Activated CD8-positive, alpha-beta memory T cell treated with anti-CD3 and anti-CD28 coated beads, Interleukin-2, amount 50 U/mL, for 24 hours (primary cell): ENCODE data around the gene SARDH.

Experiments
- DNase-seq: peaks from one replicate; pipeline ENCODE4 v3.0.0-alpha.2; 2020; ENCODE audit errors: extremely low read depth

The SARDH gene

GRCh38 chr9:133715866-133716563, 22.1 kb downstream of the SARDH start:
- DNase-seq, result no peak

DNA sequence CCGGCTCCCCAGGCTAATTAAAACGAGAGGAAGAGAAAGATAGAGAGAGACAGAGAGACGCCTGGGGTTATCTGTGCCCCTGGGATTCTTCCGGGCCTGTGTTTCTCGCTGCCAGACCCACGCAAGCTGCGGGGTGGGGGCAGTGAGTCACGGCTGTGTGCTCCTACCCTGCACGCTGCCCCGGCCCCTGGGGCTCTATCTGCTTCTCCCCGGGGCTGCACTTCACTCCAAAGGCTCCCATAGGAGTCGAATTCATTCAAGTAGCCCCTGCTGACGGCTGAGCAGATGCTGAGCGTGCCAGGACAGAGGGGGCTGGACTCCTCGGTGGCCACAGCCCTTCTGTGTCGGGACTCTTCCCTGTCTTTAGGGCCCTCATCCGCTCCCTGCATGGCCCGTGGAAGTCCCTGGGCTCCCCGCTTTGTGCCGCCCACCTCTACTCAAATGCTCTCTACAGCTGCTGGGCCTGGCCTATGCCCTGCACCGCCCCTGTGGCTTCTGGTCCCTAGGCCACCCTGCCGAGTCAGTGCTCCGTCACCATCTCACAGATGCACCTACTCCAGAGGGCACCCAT, 22.8 kb downstream of the SARDH start:
- DNase-seq, result no peak

DNA sequence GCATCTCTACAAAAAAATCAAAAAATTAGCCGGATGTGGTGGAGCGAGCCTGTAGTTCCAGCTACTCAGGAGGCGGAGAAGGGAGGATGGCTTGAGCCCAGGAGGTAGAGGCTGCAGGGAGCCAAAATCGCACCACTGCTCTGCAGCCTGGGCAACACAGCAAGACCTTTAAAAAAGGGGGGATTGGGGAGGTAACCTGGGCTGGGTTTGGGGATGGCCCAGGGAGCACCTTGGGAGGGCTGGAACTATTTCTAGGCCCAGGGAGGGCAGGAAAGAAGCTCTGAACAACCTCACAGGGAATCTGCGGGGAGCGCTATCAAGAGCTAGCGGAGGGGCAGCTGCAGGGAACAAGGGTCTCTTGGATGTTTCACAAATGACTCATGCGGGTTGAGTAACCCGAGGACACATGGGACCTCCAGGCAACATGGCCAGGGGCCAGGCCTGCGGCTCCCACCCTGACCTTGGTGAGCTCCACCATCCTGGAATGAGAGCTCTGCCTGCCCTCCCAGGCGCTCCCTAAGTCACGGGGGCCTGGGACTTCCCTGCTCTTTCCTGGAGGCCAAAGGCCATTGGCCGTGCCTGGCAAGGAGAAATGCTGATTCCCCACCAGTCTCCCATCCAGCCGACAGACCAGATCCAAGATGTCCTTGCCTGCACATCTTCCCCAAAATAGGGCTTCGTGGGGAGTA, 23.4 kb downstream of the SARDH start:
- no peak for DNase-seq

DNA sequence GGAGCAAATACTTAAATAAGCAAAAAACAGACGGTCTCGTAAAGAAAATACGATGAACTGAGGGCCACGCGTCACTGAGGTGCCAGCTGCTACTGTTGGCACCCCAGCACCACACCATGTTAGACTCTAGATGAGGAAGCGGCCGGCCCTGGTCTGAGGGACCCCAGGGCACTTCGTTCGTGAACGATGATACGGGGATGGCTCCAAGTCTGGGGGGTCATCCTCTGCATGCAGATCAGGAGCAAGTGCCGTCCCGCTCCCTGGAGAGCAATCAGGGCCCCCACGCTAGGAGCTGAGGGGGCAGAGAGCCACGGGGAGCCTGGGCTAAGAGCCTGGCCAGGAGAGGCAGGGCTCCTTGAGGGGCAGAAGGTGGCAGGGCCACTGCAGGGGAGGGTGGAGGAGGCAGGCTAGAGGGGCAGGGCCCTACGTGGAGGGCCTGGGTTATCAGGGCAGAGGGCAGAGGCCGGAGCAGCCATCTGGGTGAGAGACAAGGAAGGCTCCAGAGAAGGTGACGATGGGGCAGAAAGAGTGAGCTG, 24.1 kb downstream of the SARDH start:
- DNase-seq, result no peak

- DNase-seq, result no peak
These were observed 24.8 kb downstream of the SARDH start for GRCh38 chr9:133713150-133713959.

GRCh38 chr9:133712221-133713100, 25.7 kb downstream of the SARDH start:
- DNase-seq, result no peak

- DNase-seq, result no peak
These were observed 26.5 kb downstream of the SARDH start for GRCh38 chr9:133711428-133712220.

DNA sequence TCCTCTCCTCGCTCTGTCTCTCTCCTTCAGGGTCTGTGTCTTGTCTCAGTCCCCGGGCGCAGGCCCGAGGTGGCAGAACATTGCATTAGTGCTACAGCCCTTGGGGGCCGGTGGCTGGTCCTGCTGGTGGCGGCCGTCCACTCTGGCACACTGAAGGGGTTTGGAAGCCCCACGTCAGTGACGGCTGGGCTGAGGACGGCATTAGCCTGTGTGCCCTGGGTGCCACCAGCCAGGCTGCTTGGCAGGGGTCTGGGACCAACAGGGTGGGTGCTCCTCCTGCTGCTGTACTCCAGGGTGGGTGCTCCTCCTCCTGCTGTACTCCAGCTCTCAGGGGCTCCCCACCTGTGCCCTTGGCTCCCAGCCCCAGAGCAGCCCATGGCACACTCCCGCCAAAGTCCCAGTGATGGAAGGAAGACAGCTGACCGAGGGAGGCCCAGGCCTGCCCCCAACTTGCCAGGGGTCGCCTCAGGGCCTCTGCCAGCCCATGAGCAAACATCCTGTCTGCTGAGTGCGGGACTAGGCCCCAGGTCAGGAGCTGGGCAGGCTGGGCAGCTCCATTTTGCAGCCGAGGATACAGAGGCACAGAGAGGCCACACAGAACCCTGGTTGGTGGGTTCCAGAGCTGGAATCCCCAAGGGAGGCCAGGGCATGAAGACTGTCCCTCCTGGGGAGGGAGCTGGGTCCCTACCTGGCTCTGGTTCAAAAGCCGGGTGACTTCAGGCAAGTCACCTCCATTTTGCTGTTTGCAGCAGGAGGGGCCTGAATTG, 27.3 kb downstream of the SARDH start:
- no peak for DNase-seq

GRCh38 chr9:133709691-133710571, 28.2 kb downstream of the SARDH start:
- no peak for DNase-seq

DNA sequence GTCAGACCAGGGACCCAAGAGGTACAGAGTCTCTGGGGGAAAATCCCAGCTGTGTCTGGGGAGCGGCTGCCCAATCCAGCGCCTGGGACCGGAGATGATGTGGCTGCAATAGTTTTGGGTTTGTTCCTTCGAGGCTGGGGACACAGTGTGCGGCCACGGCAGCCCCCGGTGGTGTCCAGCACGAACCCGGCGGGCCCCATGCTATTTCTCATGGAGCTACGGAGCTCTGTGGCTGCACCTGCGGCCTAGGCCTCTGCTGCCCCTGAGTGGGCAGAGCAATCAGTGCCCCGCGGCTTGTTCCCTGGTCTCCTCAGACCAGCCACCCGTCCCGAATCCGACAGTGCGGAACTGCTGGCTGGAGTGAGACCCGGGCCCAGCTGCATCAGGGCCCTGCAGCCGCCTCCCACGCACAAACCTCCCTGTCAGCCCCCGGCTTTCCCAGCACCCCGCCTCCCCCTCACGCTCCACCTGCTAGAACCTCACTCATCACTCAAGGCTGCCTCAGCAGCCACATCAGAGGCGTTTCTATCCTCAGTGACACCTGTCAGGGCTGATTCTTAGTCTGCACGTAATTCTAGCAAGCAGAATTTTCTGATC, 29.0 kb downstream of the SARDH start:
- no peak for DNase-seq

GRCh38 chr9:133708246-133709014, 29.7 kb downstream of the SARDH start:
- no peak for DNase-seq

DNA sequence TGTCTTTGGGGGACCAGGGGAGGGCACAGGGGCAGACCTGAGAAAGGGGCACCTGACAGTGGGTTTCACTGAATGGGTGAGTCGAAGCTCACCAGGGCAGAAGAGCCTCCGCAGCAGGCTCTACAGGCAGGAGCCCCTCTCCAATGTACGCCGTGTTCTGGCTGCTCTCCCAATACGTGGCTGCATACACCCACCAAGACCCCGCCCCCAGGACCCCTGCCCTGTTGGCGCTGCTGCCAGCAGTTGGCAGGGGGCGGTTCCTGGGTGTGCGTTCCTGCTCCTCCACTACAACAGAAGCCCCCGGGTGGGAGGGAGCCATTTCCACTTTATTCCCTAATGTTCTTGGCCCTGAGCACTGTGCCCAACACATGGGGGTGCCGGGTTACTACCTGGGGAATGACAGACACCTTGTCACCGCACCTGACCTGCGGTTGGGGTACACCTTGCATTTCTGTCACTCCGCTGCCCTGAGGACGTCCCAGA, 30.3 kb downstream of the SARDH start:
- DNase-seq, result no peak

DNA sequence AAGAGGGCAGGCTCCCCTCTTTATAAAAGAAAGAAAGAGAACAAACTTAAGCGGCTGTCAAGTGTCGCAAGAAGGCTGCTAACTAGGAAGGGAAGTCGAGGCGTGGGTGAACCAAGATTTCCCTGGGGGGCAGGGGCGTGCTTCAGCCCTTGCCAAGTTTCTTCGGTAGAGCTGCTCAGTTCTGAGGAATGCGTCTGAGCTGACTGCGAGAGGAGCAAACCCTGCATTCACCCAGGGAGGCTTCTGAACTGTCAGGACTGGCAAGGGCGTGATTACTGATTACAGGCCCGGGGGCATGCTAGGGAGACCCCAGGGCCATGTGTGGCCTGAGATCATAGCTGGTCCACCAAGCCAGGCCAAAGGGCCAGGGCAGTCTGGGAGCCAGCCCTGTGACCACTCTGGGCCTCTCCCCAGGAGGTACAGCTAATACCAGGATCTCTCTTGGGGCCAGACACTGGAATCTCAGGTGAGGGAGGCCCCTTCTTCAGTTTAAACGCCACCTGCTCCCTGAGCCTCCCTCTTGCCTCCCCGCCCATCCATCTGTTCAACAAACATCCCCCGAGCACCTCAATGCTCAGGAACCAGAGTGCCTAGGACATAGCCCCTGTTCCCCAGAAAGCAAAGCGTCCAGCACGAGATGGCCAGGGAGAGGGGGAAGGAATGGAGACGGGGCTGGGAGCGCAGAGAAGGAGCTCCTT, 30.9 kb downstream of the SARDH start:
- DNase-seq, result no peak

- no peak for DNase-seq
These were observed 31.7 kb downstream of the SARDH start for GRCh38 chr9:133706307-133707050.

DNA sequence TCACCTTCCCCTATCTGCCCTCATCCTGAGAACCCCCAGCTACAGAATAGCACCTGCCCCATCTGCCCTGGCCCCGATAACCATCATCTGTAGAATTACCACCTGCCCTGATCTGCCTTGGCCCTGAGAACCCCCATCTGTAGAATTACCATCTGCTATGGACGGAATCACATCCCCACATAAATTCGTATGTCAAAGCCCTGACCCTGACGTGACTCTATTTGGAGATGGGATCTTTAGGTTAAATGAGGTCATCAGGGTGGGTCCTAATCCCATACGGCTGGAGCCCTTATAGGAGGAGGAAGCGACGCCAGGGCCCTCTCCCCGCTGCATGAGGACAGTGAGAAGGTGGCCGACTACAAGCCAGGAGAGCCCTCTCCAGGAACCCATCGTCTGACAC, 32.6 kb downstream of the SARDH start:
- DNase-seq, result no peak

GRCh38 chr9:133704711-133705181, 33.4 kb downstream of the SARDH start:
- DNase-seq, result no peak
